Spleen (tissue), 7 donors: ENCODE measurements around the gene ASPN.

Source experiments
- POLR2A ChIP-seq, 3 donors: fragments of 450-650 bp; IDR thresholded peaks; one replicate each; pipeline ENCODE4 v1.5.1; 2017; ENCODE audit warnings: antibody characterized with exemption in 3 of 3, mild to moderate bottlenecking in 1 of 3
- POLR2AphosphoS5 ChIP-seq, 3 donors: sonication (generic); formaldehyde crosslinking; IDR thresholded peaks; one replicate each; pipeline ENCODE4 v1.5.1; 2017; ENCODE audit warnings: antibody characterized with exemption in 3 of 3
- TF ChIP-seq, protein P1 (sequence below), 11 experiments: fragments of 200-600 bp in 7 of 11; fragments of 450-650 bp in 4 of 11; sonication (generic) in 4 of 11; IDR thresholded peaks in 8 of 11; conservative IDR thresholded peaks in 3 of 11; 1 replicate in 7 of 11; 2 replicates in 4 of 11; pipeline versions ENCODE4 v1.4.0 to v1.8.0; 2016 to 2021; ENCODE audit warnings: antibody characterized with exemption in 11 of 11, inconsistent platforms in 4 of 11, mild to moderate bottlenecking in 1 of 11
- donor health status: DM: no; HTN: no; CAD: no; lungs with moderate emphysema.
- donor health status: DM: no; HTN: no; CAD: no.
- donor health status: DM: no; HTN: no; CAD: no.

DNA sequence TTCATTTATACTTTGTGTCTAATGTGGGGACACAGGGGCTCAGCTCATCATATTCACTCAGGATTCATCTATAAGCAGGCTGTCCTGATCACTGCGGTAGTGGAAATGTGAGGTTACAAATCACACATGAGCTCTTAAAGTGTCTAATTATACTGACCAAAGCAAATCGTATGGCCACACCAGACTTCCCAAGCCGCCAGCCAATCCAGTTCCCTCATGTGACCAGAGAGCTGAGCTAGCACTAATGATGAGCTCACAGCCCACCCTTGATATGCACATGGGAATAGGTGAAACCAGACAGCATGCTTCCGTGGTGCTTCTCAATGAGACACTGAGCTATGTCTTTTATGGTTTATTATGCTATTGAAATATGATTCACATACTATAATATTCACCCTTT lies 35.9 kb upstream of the ASPN start:
- TF ChIP-seq, protein P1, sequence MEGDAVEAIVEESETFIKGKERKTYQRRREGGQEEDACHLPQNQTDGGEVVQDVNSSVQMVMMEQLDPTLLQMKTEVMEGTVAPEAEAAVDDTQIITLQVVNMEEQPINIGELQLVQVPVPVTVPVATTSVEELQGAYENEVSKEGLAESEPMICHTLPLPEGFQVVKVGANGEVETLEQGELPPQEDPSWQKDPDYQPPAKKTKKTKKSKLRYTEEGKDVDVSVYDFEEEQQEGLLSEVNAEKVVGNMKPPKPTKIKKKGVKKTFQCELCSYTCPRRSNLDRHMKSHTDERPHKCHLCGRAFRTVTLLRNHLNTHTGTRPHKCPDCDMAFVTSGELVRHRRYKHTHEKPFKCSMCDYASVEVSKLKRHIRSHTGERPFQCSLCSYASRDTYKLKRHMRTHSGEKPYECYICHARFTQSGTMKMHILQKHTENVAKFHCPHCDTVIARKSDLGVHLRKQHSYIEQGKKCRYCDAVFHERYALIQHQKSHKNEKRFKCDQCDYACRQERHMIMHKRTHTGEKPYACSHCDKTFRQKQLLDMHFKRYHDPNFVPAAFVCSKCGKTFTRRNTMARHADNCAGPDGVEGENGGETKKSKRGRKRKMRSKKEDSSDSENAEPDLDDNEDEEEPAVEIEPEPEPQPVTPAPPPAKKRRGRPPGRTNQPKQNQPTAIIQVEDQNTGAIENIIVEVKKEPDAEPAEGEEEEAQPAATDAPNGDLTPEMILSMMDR (IDR thresholded peaks at IDR 0.05 in 8 of 11, conservative IDR thresholded peaks at IDR 0.05 in 3 of 11) = no peak
- TF ChIP-seq POLR2AphosphoS5 (IDR thresholded peaks at IDR 0.05) = no peak
- no peak for TF ChIP-seq POLR2A (IDR thresholded peaks at IDR 0.05)
